ENCODE measurements around the gene CLDN18. TPM values are rescaled to one million over a fixed set of nuclear protein-coding genes. Genes with fewer than 3 reads are reported as not detected.

The CLDN18 gene
- total RNA-seq, 1 donor, result under 0.01 TPM

Other genes starting within 250 kb of the CLDN18 start
- gene SOX14, start 245.8 kb upstream of the CLDN18 start, total RNA-seq, result not detected
- 0.21 TPM for gene DZIP1L, start 105.4 kb downstream of the CLDN18 start, total RNA-seq
- not detected for gene A4GNT, start 122.2 kb downstream of the CLDN18 start, total RNA-seq
- gene DBR1, start 164.8 kb downstream of the CLDN18 start, total RNA-seq, result 16.0 TPM
- gene ARMC8, start 177.1 kb downstream of the CLDN18 start, total RNA-seq, result 147 TPM